HG02798 (cell line): ENCODE results near the gene FBXO45.
"Not testable (repeated sequence)": the region's sequence is repeated elsewhere in the genome, so short reads cannot be mapped to it uniquely, and the experiment has no call there.

ENCODE experiments used
- ATAC-seq: cut with Tn5 transposase; IDR thresholded peaks from one replicate; pipeline ENCODE4 v1.9.1; 2021; ENCODE audit warnings: mild to moderate bottlenecking; ENCODE audit not compliant: unreplicated experiment, poor library complexity

The FBXO45 gene

GRCh38 chr3:196568246-196569002 is at the start of gene FBXO45, which contains the start of gene WDR53:
FBXO45 (plus strand) TSS chr3:196568660; CDS start chr3:196568985, 325 bp downstream.
WDR53 (minus strand) TSS chr3:196568554; CDS start chr3:196561475, 7,079 bp downstream.
- ATAC-seq, result peak; percentile 96

- no peak for ATAC-seq
Measured at GRCh38 chr3:196518966-196519717, 49.3 kb upstream of the FBXO45 start.

GRCh38 chr3:196519718-196520082 is 48.8 kb upstream of the FBXO45 start:
- ATAC-seq, result no peak

GRCh38 chr3:196521291-196521690 is 47.2 kb upstream of the FBXO45 start:
- ATAC-seq, result not testable (repeated sequence)

GRCh38 chr3:196523841-196524240 is 44.6 kb upstream of the FBXO45 start:
- ATAC-seq, result no peak

- ATAC-seq, result no peak
Measured at GRCh38 chr3:196524527-196524926, 43.9 kb upstream of the FBXO45 start.

- ATAC-seq, result no peak
Measured at GRCh38 chr3:196525141-196525540, 43.3 kb upstream of the FBXO45 start.

- ATAC-seq, result peak; percentile 90
Measured at GRCh38 chr3:196528639-196529233, 39.7 kb upstream of the FBXO45 start.

- ATAC-seq, result no peak
Measured at GRCh38 chr3:196531418-196531817, 37.0 kb upstream of the FBXO45 start.

- ATAC-seq, result no peak
Measured at GRCh38 chr3:196533260-196533681, 35.2 kb upstream of the FBXO45 start.

- no peak for ATAC-seq
Measured at GRCh38 chr3:196537319-196537984, 31.0 kb upstream of the FBXO45 start.

GRCh38 chr3:196541684-196542445 is 26.6 kb upstream of the FBXO45 start:
- no peak for ATAC-seq

GRCh38 chr3:196544491-196544992 is 23.9 kb upstream of the FBXO45 start:
- ATAC-seq, result no peak

- no peak for ATAC-seq
Measured at GRCh38 chr3:196546537-196546936, 21.9 kb upstream of the FBXO45 start.

GRCh38 chr3:196547067-196547466 is 21.4 kb upstream of the FBXO45 start:
- no peak for ATAC-seq

GRCh38 chr3:196549312-196549711 is 19.1 kb upstream of the FBXO45 start:
- not testable (repeated sequence) for ATAC-seq

GRCh38 chr3:196550172-196550571 is 18.3 kb upstream of the FBXO45 start:
- not testable (repeated sequence) for ATAC-seq

GRCh38 chr3:196552253-196552652 is 16.2 kb upstream of the FBXO45 start:
- ATAC-seq, result no peak

GRCh38 chr3:196553551-196553950 is 14.9 kb upstream of the FBXO45 start:
- ATAC-seq, result no peak

- ATAC-seq, result no peak
Measured at GRCh38 chr3:196554205-196554604, 14.3 kb upstream of the FBXO45 start.
